HEK293T (cell line): ENCODE data around the gene UTP4.
"Not testable (repeated sequence)": the region's sequence is repeated elsewhere in the genome, so short reads cannot be mapped to it uniquely, and the experiment has no call there.

ENCODE experiments used
- CTCF ChIA-PET: fragments of 350-600 bp; formaldehyde crosslinking; extraction: SDS; loops from one replicate; lab custom pipeline; 2021; ENCODE audit warnings: antibody characterized with exemption, inconsistent platforms; lab: Yijun Ruan, JAX
- POLR2A ChIA-PET: fragments of 350-600 bp; formaldehyde crosslinking; extraction: SDS; loops from one replicate; lab custom pipeline; 2020; ENCODE audit warnings: antibody characterized with exemption, inconsistent platforms; lab: Yijun Ruan, JAX
- DNase-seq: peaks from one replicate; pipeline ENCODE4 v3.0.0; 2012; ENCODE audit warnings: mixed read lengths; ENCODE audit errors: extremely low spot score
- ARNT ChIP-seq: fragments of 450-650 bp; IDR thresholded peaks from 2 replicates; pipeline ENCODE4 v1.6.1; 2017; ENCODE audit warnings: mild to moderate bottlenecking
- BHLHE40 ChIP-seq: fragments of 450-650 bp; IDR thresholded peaks from 2 replicates; pipeline ENCODE4 v1.6.1; 2016; ENCODE audit warnings: mild to moderate bottlenecking, moderate library complexity, borderline replicate concordance
- CTBP1 ChIP-seq: fragments of 450-650 bp; IDR thresholded peaks from 2 replicates; pipeline ENCODE4 v1.6.1; 2016; ENCODE audit warnings: borderline replicate concordance
- ELF4 ChIP-seq: fragments of 450-650 bp; IDR thresholded peaks from 2 replicates; pipeline ENCODE4 v1.6.1; 2017; ENCODE audit warnings: antibody characterized with exemption
- FOXA1 ChIP-seq: fragments of 450-650 bp; IDR thresholded peaks from 2 replicates; pipeline ENCODE4 v1.6.1; 2016; ENCODE audit warnings: mild to moderate bottlenecking
- FOXK2 ChIP-seq: fragments of 450-650 bp; IDR thresholded peaks from 2 replicates; pipeline ENCODE4 v1.6.1; 2016; ENCODE audit warnings: mild to moderate bottlenecking
- FOXM1 ChIP-seq: fragments of 450-650 bp; IDR thresholded peaks from 2 replicates; pipeline ENCODE4 v1.6.1; 2017; ENCODE audit warnings: mild to moderate bottlenecking, borderline replicate concordance
- HDGF ChIP-seq: fragments of 450-650 bp; IDR thresholded peaks from 2 replicates; pipeline ENCODE4 v1.6.1; 2017; ENCODE audit warnings: antibody characterized with exemption, borderline replicate concordance
- L3MBTL2 ChIP-seq: fragments of 450-650 bp; conservative IDR thresholded peaks from 2 replicates; pipeline ENCODE4 v1.6.1; 2016; ENCODE audit warnings: mild to moderate bottlenecking
- LEF1 ChIP-seq: fragments of 450-650 bp; IDR thresholded peaks from 2 replicates; pipeline ENCODE4 v1.6.1; 2017; ENCODE audit warnings: mild to moderate bottlenecking, borderline replicate concordance
- NFRKB ChIP-seq: fragments of 450-650 bp; IDR thresholded peaks from 2 replicates; pipeline ENCODE4 v1.6.1; 2016; ENCODE audit warnings: mild to moderate bottlenecking, moderate library complexity
- PKNOX1 ChIP-seq: fragments of 450-650 bp; IDR thresholded peaks from 2 replicates; pipeline ENCODE4 v1.6.1; 2016
- SP1 ChIP-seq: fragments of 450-650 bp; IDR thresholded peaks from 2 replicates; pipeline ENCODE4 v1.6.1; 2017
- SUZ12 ChIP-seq: fragments of 450-650 bp; IDR thresholded peaks from 2 replicates; pipeline ENCODE4 v1.6.1; 2016; ENCODE audit warnings: mild to moderate bottlenecking
- TARDBP ChIP-seq: fragments of 450-650 bp; IDR thresholded peaks from 2 replicates; pipeline ENCODE4 v1.6.1; 2016
- ZNF384 ChIP-seq: fragments of 450-650 bp; IDR thresholded peaks from 2 replicates; pipeline ENCODE4 v1.6.1; 2016

The UTP4 gene

GRCh38 chr16:69118468-69118867 lies 14.0 kb upstream of the UTP4 start:
- TF ChIP-seq NFRKB (no peak), ZNF384 (no peak), FOXM1 (no peak), FOXA1 (no peak), TARDBP (no peak), HDGF (no peak), LEF1 (no peak)
- ChIA-PET CTCF (interaction anchor here (0.7 kb wide), 1 partner anchor 12 kb away, joined by 3 read pairs; no protein-coding TSS in a partner anchor), POLR2A (no interaction called here)
- no peak for DNase-seq

GRCh38 chr16:69118994-69119393 lies 13.5 kb upstream of the UTP4 start:
- ChIA-PET POLR2A (no interaction called here), CTCF (no interaction called here)
- DNase-seq: no peak
- TF ChIP-seq SUZ12 (no peak), PKNOX1 (no peak), FOXA1 (no peak), NFRKB (no peak), HDGF (no peak), LEF1 (no peak), CTBP1 (no peak), FOXM1 (no peak), ARNT (no peak), SP1 (no peak), TARDBP (no peak), ELF4 (no peak), L3MBTL2 (no peak), FOXK2 (no peak), BHLHE40 (no peak)

DNA sequence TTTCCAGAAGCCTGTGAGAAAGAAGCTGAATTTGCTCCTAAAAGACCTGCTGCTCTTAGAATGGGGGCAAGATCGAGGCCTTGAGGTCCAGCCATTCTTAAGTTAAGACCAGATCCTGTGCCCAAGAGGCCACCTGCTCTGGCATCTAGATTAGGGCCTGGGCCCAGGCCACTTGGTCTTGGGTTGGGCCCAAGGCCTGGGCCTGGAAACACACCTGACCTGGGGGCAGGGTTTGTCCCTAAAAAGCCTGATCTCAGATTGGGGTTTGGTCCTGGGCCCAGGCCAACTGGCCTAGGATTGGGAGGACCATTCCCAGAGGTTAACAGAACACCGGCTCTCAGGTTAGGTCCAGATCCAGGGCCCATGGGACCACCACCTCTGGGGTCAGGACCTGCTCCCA lies 12.9 kb upstream of the UTP4 start:
- TF ChIP-seq FOXA1 (no peak), FOXM1 (no peak), BHLHE40 (no peak), SP1 (no peak), PKNOX1 (no peak), FOXK2 (no peak), SUZ12 (no peak), HDGF (no peak), NFRKB (no peak), TARDBP (no peak), L3MBTL2 (no peak), CTBP1 (no peak), ARNT (no peak)
- POLR2A ChIA-PET: no interaction called here

DNA sequence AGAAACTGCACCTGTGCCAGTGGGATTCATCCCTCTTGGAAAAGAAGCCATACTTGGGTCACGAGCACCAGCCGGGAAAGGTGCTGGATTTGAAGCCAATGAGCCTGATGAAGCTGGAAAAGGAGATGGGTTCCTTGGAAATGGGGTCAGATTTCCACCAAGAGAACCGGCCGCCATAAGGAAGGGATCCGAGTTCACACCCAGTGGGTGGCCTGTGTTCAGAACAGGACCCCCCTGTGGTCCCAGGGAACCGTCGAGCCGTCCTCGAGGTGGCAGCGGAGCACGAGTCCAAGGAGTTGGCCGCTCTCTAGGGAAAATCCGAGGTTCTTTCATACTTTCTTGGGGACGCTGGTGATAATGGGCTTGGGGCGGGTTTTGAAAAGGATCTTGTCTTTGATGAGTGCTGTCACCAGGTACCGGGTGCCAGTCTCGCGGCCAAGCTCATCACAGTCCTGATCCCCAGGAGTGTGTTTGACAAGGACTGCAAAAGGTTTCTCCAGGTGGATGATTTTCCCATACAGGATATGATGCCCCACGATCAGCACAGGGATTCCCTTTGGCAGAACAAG lies 12.3 kb upstream of the UTP4 start:
- TF ChIP-seq SP1: no peak
- no peak for TF ChIP-seq FOXK2
- no peak for TF ChIP-seq ELF4
- TF ChIP-seq LEF1: no peak
- TF ChIP-seq PKNOX1: no peak
- TF ChIP-seq L3MBTL2: no peak
- no peak for TF ChIP-seq NFRKB
- POLR2A ChIA-PET: interaction anchor here (0.5 kb wide), 1 partner anchor 87 kb away, joined by 4 read pairs; no protein-coding TSS in a partner anchor
- CTCF ChIA-PET: no interaction called here
- no peak for DNase-seq

More for the DNA sequence above, 12.9 kb upstream of the UTP4 start:
- CTCF ChIA-PET: no interaction called here
- DNase-seq: no peak

GRCh38 chr16:69123910-69124309 lies 8.5 kb upstream of the UTP4 start:
- ChIA-PET POLR2A (interaction anchor here (0.6 to 1.8 kb wide), 3 partner anchors 9 to 588 kb away, joined by 3 to 6 read pairs (median 4); partner anchors contain the start of gene UTP4), CTCF (interaction anchor here (0.7 to 4.2 kb wide), 7 partner anchors 11 to 276 kb away, joined by 4 to 26 read pairs (median 6); partner anchors contain the start of gene HAS3)
- DNase-seq: peak; percentile 58
- TF ChIP-seq SUZ12 (no peak), ZNF384 (peak; percentile 98)

DNA sequence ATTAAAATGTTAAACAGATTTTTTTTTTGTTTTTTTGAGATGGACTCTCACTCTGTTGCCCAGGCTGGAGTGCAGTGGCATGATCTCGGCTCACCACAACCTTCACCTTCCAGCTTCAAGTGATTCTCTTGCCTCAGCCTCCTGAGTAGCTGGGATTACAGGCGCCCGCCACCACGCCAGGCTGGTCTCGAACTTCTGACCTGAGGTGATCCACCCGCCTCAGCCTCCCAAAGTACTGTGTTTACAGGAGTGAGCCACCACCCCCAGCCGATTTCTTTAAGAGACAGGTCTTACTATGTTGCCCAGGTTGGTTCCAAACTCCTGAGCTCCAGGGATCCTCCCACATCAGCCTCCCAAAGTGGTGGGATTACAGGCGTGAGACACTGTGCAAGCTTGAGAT lies 8.0 kb upstream of the UTP4 start:
- POLR2A ChIA-PET: interaction anchor here (0.6 to 1.8 kb wide), 4 partner anchors 8 to 589 kb away, joined by 3 to 6 read pairs (median 4); partner anchors contain the start of gene UTP4

DNA sequence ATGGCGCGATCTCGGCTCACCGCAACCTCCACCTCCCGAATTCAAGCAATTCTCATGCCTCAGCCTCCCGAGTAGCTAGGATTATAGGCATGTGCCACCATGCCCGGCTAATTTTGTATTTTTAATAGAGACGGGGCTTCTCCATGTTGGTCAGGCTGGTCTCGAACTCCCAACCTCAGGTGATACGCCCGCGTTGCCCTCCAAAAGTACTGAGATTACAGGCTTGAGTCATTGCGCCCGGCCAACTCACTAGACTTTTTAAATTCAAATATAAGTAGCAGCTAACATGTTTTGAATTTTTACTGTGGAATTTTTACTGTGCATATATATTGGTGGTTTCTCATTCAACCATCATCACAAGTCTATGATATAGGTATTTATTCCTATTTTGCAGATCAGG lies 7.5 kb upstream of the UTP4 start:
- POLR2A ChIA-PET: interaction anchor here (0.9 kb wide), 1 partner anchor 281 kb away, joined by 3 read pairs; no protein-coding TSS in a partner anchor
- CTCF ChIA-PET: interaction anchor here (0.6 to 4.2 kb wide), 4 partner anchors 12 to 596 kb away, joined by 3 to 26 read pairs (median 5); no protein-coding TSS in a partner anchor
- DNase-seq: not testable (repeated sequence)

More for the DNA sequence above, 8.0 kb upstream of the UTP4 start:
- CTCF ChIA-PET: interaction anchor here (0.7 to 4.2 kb wide), 4 partner anchors 11 to 270 kb away, joined by 5 to 26 read pairs (median 8); no protein-coding TSS in a partner anchor
- not testable (repeated sequence) for DNase-seq
